ENCODE data around the gene RNU1-3. TPM values are rescaled to one million over a fixed set of nuclear protein-coding genes. Genes with fewer than 3 reads are reported as not detected.
"Not testable (repeated sequence)": the region's sequence is repeated elsewhere in the genome, so short reads cannot be mapped to it uniquely, and the experiment has no call there.

RNU1-3 gene
- total RNA-seq, 4 donors from 2014 or later: under 0.01 TPM; not detected in 1

DNA sequence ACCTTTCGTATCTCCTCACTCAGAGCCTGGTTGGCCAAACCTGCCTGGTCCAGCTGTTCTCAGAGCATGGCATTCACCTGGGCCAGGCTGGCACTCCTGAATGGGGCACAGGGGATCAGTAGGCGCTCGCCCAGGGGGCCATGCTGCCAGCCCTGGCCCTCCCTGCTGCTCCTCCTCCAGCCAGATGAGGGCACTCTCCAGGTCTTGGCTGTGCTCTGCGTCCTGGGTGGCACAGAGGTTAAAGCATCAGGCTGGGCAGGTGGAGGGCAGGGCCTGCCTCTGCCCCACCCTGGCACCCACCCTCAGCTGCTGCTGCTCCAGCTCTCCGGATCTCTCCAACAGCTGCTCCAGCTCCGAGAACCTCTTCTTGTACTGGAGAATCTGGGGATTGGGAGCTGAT, 10.2 kb downstream of the RNU1-3 start:
- intact Hi-C loops (cut with DNase I; ENCODE audit: low total_unique reads); H3K4me3 ChIP-seq (ENCODE audit: low read depth, poor library complexity, severe bottlenecking); DNase-seq (ENCODE audit: low spot score in 2 of 2): not testable (repeated sequence)
- WGBS, 2 donors: no CpG with 5 or more reads among the region's 6 CpGs

DNA sequence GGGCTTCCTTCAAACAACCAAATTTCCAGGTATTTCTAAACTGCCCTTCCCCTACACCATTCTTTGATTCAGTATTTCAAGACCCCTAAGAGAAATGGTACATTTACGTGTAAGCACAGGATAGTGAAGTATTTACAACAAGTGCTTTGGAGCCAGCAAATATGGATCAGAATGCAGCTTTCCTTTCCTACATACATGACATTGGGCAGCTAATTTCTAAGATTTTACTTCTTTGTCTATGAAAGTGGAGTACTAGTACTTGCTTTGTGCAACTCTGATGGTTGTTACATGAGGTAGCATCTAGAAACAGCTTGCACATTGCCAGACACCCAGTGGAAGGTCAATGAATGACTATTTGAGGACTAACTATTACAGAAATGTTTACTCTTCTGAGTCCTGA, 15.2 kb downstream of the RNU1-3 start:
- DNase-seq (ENCODE audit: low spot score in 2 of 2); intact Hi-C loops (cut with DNase I; ENCODE audit: low total_unique reads); H3K4me3 ChIP-seq (ENCODE audit: low read depth, poor library complexity, severe bottlenecking): not testable (repeated sequence)
- WGBS, 2 donors: 92 to 94% methylated on average over 1 of the region's 1 CpG

DNA sequence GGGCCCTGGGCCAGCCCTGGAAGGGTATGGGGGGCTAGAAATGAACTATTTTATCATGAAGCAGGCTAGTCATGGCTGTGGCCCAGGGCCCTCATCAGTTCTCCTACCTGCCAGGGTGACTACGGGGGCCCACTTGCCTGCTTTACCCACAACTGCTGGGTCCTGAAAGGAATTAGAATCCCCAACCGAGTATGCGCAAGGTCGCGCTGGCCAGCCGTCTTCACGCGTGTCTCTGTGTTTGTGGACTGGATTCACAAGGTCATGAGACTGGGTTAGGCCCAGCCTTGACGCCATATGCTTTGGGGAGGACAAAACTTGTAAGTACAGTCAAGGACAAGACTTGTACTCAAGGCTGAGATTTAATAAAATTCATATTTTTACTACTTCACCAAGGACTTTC, 16.8 kb downstream of the RNU1-3 start:
- intact Hi-C loops (cut with DNase I; ENCODE audit: low total_unique reads); H3K4me3 ChIP-seq (ENCODE audit: low read depth, poor library complexity, severe bottlenecking): not testable (repeated sequence)
- WGBS, 2 donors: 74 to 84% methylated on average over 9 of the region's 9 CpGs
- peak in 1 of 2 donors; percentile 84 for DNase-seq (ENCODE audit: low spot score in 2 of 2)

DNA sequence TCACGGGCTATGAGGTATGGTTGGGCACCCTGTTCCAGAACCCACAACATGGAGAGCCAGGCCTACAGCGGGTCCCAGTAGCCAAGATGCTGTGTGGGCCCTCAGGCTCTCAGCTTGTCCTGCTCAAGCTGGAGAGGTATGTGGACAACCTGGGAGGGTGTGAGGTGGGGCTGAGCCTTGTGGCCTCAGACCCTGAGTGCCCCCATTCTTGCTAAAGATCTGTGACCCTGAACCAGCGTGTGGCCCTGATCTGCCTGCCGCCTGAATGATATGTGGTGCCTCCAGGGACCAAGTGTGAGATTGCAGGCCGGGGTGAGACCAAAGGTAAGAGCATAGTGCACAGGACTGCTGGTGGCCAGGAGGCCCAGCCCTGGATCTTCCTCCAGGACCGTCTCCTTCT, 17.4 kb downstream of the RNU1-3 start:
- WGBS, 2 donors: 75 to 80% methylated on average over 3 to 4 of the region's 6 CpGs
- peak in 1 of 2 donors; percentile 85 for DNase-seq (ENCODE audit: low spot score in 2 of 2)
- H3K4me3 ChIP-seq (ENCODE audit: low read depth, poor library complexity, severe bottlenecking); intact Hi-C loops (cut with DNase I; ENCODE audit: low total_unique reads): not testable (repeated sequence)

DNA sequence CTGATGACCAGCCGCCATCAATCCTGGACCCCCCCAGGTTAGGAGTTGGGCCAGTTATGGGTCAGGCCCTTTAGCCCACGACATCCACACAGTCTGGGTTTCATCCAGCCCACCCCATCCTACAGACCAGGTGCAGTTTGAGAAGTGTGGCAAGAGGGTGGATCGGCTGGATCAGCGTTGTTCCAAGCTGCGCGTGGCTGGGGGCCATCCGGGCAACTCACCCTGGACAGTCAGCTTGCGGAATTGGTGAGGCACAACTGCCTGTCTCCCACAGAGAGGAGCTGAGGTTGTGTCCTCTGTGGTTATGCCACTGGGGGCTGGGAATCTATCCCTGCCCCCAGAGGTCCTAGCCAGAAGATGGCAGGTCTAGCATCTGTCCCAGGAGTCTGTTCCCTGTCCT, 18.0 kb downstream of the RNU1-3 start:
- DNase-seq (ENCODE audit: low spot score in 2 of 2): not testable (repeated sequence)

DNA sequence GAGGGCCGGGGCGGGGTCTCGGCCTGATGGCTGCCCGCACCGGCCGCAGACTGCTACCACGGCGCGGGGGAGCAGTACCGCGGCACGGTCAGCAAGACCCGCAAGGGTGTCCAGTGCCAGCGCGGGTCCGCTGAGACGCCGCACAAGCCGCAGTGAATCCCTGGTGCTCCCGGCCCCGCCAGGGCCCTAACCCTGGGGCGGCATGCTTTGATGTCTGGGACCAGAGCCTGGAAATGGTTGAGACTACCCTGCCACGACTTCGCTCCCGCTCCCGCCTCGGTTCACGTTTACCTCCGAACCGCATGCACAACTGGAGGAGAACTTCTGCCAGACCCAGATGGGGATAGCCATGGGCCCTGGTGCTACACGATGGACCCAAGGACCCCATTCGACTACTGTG, 18.5 kb downstream of the RNU1-3 start:
- H3K4me3 ChIP-seq (ENCODE audit: low read depth, poor library complexity, severe bottlenecking); intact Hi-C loops (cut with DNase I; ENCODE audit: low total_unique reads): not testable (repeated sequence)
- DNase-seq (ENCODE audit: low spot score in 2 of 2): peak in 1 of 2 donors; percentile 43
- WGBS, 2 donors: 19 to 72% methylated on average over 5 to 13 of the region's 32 CpGs

More for the DNA sequence above, 18.0 kb downstream of the RNU1-3 start:
- intact Hi-C loops (cut with DNase I; ENCODE audit: low total_unique reads); H3K4me3 ChIP-seq (ENCODE audit: low read depth, poor library complexity, severe bottlenecking): not testable (repeated sequence)
- WGBS, 2 donors: 100% methylated on average over 4 to 5 of the region's 8 CpGs

DNA sequence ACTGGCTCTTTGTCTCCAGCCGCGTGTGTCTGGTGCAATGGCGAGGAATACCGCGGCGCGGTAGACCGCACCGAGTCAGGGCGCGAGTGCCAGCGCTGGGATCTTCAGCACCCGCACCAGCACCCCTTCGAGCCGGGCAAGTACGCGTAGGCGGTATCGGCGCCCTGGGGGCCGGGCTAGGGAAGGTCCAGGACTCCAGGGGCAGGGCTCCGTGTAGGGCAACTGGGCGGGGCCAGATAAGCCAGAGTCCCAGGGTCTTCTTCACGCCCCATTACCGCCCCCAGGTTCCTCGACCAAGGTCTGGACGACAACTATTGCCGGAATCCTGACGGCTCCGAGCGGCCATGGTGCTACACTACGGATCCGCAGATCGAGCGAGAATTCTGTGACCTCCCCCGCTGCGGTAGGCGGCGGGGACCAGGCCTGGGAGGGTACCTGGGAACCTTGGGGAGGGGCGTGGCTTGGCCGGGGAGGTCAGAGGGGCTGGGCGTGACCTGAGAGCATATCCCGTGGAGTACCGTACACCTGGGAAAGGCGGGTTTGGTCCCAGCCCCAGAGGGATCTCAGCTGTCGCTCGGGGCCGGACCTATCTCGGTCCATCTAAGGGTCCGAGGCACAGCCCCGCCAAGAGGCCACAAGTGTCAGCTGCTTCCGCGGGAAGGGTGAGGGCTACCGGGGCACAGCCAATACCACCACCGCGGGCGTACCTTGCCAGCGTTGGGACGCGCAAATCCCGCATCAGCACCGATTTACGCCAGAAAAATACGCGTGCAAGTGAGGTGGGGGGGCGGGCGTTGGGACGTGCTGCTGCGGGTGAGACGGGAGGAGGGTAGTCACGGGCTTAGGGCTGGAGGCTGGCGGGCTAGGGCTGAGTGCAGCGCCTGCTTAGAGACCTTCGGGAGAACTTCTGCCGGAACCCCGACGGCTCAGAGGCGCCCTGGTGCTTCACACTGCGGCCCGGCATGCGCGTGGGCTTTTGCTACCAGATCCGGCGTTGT, 19.3 kb downstream of the RNU1-3 start:
- peak in 1 of 2 donors; percentile 88 for DNase-seq (ENCODE audit: low spot score in 2 of 2)
- intact Hi-C loops (cut with DNase I; ENCODE audit: low total_unique reads); H3K4me3 ChIP-seq (ENCODE audit: low read depth, poor library complexity, severe bottlenecking): not testable (repeated sequence)
- WGBS, 2 donors: 6 to 10% methylated on average over 27 to 28 of the region's 84 CpGs

DNA sequence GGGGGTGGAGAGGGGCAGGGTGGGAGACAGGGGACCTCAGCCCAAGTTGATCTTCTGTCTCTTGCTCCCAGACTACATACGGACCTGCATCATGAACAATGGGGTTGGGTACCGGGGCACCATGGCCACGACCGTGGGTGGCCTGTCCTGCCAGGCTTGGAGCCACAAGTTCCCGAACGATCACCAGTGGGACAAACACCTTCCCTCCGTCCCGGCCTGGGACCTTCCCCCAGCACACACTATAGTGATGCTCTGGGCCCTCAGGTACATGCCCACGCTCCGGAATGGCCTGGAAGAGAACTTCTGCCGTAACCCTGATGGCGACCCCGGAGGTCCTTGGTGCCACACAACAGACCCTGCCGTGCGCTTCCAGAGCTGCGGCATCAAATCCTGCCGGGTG, 20.0 kb downstream of the RNU1-3 start:
- intact Hi-C loops (cut with DNase I; ENCODE audit: low total_unique reads); H3K4me3 ChIP-seq (ENCODE audit: low read depth, poor library complexity, severe bottlenecking): not testable (repeated sequence)
- peak in 1 of 2 donors; percentile 64 for DNase-seq (ENCODE audit: low spot score in 2 of 2)
- WGBS, 2 donors: 87 to 92% methylated on average over 6 to 8 of the region's 17 CpGs

DNA sequence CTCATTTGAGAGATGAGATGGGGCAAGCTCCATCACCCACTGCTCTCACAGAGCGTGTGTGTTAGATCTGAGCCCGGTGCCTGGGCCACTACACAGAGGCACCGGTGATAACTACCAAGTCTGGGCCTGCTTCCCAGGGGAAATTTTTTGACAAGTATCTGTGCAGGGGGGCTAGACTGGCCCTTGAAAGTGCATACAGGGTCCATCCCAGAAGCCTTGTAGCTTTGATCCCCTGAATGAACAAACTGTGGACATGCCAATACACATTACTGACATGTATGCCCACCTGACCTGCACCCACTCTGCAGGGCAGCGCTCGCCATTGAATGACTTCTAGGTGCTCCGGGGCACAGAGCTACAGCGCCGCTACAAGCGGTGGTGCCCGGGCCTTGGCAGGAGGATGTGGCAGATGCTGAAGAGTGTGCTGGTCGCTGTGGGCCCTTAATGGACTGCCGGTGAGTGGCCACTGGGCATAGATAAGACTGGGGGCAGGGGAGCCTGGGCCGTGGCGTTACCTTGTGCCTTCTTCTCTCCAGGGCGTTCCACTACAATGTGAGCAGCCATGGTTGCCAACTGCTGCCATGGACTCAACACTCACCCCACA, 20.6 kb downstream of the RNU1-3 start:
- intact Hi-C loops (cut with DNase I; ENCODE audit: low total_unique reads); H3K4me3 ChIP-seq (ENCODE audit: low read depth, poor library complexity, severe bottlenecking): not testable (repeated sequence)
- 88 to 92% methylated on average over 13 to 15 of the region's 15 CpGs for WGBS, 2 donors
- peak; percentile 16 to 87 for DNase-seq (ENCODE audit: low spot score in 2 of 2)

DNA sequence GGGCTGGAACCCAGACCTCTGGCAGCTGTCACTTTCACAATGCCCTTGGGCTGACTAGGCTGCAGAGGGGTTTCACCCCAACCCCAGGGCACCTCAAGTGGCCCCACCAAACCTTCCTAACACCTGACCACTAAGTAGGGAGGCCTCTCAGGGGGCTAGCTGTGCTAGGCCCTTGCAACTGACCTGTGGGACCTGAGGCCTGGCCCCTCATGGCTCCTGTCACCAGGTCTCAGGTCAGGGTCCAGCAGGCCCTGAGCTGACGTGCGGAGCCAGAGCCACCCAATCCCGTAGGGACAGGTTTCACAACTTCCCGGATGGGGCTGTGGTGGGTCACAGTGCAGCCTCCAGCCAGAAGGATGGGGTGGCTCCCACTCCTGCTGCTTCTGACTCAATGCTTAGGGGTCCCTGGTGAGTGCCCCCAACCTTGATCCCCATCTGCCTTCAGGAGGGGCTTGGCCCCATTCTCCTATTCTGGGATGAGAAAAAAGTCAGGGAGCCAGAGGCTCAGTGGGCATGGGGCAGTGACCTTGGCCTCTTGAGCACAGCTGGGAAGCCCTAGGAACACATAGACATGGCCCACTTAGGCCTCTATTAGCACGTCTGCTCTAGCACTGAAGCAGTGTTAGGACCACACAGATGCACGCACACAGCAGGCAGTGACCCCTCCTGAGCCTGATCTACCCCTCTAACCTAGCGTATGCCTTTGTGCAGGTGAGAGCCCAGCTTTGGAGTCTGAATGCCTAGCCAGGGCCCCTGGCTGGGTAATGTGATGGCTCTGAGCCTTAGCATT, 21.3 kb downstream of the RNU1-3 start:
- peak; percentile 27 to 91 for DNase-seq (ENCODE audit: low spot score in 2 of 2)
- TF ChIP-seq, protein P1, sequence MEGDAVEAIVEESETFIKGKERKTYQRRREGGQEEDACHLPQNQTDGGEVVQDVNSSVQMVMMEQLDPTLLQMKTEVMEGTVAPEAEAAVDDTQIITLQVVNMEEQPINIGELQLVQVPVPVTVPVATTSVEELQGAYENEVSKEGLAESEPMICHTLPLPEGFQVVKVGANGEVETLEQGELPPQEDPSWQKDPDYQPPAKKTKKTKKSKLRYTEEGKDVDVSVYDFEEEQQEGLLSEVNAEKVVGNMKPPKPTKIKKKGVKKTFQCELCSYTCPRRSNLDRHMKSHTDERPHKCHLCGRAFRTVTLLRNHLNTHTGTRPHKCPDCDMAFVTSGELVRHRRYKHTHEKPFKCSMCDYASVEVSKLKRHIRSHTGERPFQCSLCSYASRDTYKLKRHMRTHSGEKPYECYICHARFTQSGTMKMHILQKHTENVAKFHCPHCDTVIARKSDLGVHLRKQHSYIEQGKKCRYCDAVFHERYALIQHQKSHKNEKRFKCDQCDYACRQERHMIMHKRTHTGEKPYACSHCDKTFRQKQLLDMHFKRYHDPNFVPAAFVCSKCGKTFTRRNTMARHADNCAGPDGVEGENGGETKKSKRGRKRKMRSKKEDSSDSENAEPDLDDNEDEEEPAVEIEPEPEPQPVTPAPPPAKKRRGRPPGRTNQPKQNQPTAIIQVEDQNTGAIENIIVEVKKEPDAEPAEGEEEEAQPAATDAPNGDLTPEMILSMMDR (IDR thresholded peaks at IDR 0.05): peak in 1 of 3 donors; percentile 15

DNA sequence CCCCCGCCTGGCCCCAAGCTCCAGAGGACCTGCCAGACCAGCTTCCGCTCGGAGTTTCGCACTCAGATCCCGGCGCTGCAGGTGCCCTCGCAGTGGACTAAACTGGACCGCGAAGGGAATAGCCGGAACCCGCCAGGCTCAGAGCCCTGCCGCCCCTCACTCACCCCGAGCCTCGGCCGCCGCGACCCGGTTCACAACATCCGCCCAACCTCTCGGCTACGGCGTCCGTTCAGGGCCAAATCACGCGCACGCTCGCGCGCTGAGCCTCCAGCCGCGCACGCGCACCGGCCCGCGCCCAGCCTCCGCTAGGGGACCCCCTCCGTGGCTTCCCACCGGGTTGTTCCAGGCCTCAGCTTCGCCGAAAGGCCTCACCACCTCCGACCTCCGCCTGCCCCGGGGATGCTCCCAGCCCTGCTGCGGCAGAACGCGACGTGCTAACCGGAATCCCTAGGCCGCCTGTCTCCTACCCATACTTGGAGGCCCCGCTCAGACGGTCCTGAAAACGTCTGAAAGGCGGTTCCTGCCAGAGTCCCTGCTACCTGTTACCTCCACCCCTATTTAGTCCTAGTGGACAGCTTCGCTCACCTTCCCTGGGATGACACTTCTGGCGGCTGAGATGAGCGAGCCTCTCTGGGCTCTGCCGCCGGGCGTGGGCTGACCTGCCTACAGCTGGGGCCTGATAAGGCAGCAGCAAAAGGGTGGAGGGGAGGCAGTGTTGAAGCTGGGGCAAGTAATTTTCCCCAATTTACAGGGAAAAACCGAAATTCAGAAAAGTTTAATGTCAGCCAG, 22.1 kb downstream of the RNU1-3 start:
- peak; percentile 89 to 100 for DNase-seq (ENCODE audit: low spot score in 2 of 2)
- H3K4me3 ChIP-seq (ENCODE audit: low read depth, poor library complexity, severe bottlenecking): peak overlapping the region; percentile 90
- intact Hi-C loops (cut with DNase I; ENCODE audit: low total_unique reads): not testable (repeated sequence)
- WGBS, 2 donors: 4% methylated on average over 60 to 61 of the region's 61 CpGs

More for the DNA sequence above, 21.3 kb downstream of the RNU1-3 start:
- H3K4me3 ChIP-seq (ENCODE audit: low read depth, poor library complexity, severe bottlenecking); intact Hi-C loops (cut with DNase I; ENCODE audit: low total_unique reads): not testable (repeated sequence)
- 76 to 80% methylated on average over 5 to 7 of the region's 7 CpGs for WGBS, 2 donors

Data from lower leg skin (tissue), 4 donors.